ENCODE measurements around the gene SRPX. TPM values are rescaled to one million over a fixed set of nuclear protein-coding genes. Genes with fewer than 3 reads are reported as not detected.

The SRPX gene
- total RNA-seq, 1 experiment from 2014 or later, result 0.23 TPM

- ChIA-PET POLR2A (no interaction called here), CTCF (no interaction called here)
- DNase-seq (ENCODE audit: low read depth, low spot score), result no peak
- in situ Hi-C loops (cut with HindIII; ENCODE audit: low pct_unique_long_range_greater_than_20kb, low sequenced_read_pairs) (no loop called here), intact Hi-C loops (cut with micrococcal nuclease; ENCODE audit: unreplicated experiment) (no loop called here)
- ATAC-seq, result no peak
- TF ChIP-seq SIN3A (IDR thresholded peaks at IDR 0.05; ENCODE audit: borderline replicate concordance, insufficient read depth, low read depth, low read length), result no peak
- no peak for TF ChIP-seq CTCF (IDR thresholded peaks at IDR 0.05)
- TF ChIP-seq TCF7L2 (IDR thresholded peaks at IDR 0.05; ENCODE audit: low read depth, low read length), result no peak
- TF ChIP-seq POLR2AphosphoS5 (IDR thresholded peaks at IDR 0.05; ENCODE audit: low read depth, low read length), result no peak
- TF ChIP-seq REST (IDR thresholded peaks at IDR 0.05; ENCODE audit: insufficient read depth in 1 of 2, low read depth in 2 of 2, low read length in 1 of 2), result no peak
- H3K4me3 ChIP-seq (ENCODE audit: low read depth in 2 of 2, low read length in 2 of 2), result no peak overlapping the region
- H3K27me3 ChIP-seq (ENCODE audit: control insufficient read depth, insufficient read depth, low read length), result no peaks in the 10 kb centered on the region
- H3K27ac ChIP-seq (ENCODE audit: low read length), result no peak overlapping the region
- no peaks in the 10 kb centered on the region for H3K4me1 ChIP-seq (ENCODE audit: control insufficient read depth, insufficient read depth, low read length)
- BruUV-seq (replicated peaks), result no TSS peak
- H3K9me3 ChIP-seq (ENCODE audit: control insufficient read depth, insufficient read depth, low read depth, low read length), result no peaks in the 10 kb centered on the region
- H3K36me3 ChIP-seq (ENCODE audit: control insufficient read depth, insufficient read depth, low read length), result no peaks in the 10 kb centered on the region
These were observed 109.5 kb downstream of the SRPX start for GRCh38 chrX:38111196-38111595.

- H3K27ac ChIP-seq (ENCODE audit: low read length), result no peak overlapping the region
- TF ChIP-seq SIN3A (IDR thresholded peaks at IDR 0.05; ENCODE audit: borderline replicate concordance, insufficient read depth, low read depth, low read length), result no peak
- no peak for TF ChIP-seq CTCF (IDR thresholded peaks at IDR 0.05)
- no peak for TF ChIP-seq POLR2AphosphoS5 (IDR thresholded peaks at IDR 0.05; ENCODE audit: low read depth, low read length)
- no peak for TF ChIP-seq TCF7L2 (IDR thresholded peaks at IDR 0.05; ENCODE audit: low read depth, low read length)
- TF ChIP-seq REST (IDR thresholded peaks at IDR 0.05; ENCODE audit: insufficient read depth in 1 of 2, low read depth in 2 of 2, low read length in 1 of 2), result no peak
- in situ Hi-C loops (cut with HindIII; ENCODE audit: low pct_unique_long_range_greater_than_20kb, low sequenced_read_pairs), result no loop called here
- DNase-seq (ENCODE audit: low read depth, low spot score) (no peak), ATAC-seq (no peak)
- CTCF ChIA-PET, result no interaction called here
- no peaks in the 10 kb centered on the region for H3K36me3 ChIP-seq (ENCODE audit: control insufficient read depth, insufficient read depth, low read length)
- no peaks in the 10 kb centered on the region for H3K4me1 ChIP-seq (ENCODE audit: control insufficient read depth, insufficient read depth, low read length)
- H3K9me3 ChIP-seq (ENCODE audit: control insufficient read depth, insufficient read depth, low read depth, low read length), result no peaks in the 10 kb centered on the region
- intact Hi-C loops (cut with micrococcal nuclease; ENCODE audit: unreplicated experiment), result no loop called here
- H3K4me3 ChIP-seq (ENCODE audit: low read depth in 2 of 2, low read length in 2 of 2), result no peak overlapping the region
- BruUV-seq (replicated peaks), result no TSS peak
- no peaks in the 10 kb centered on the region for H3K27me3 ChIP-seq (ENCODE audit: control insufficient read depth, insufficient read depth, low read length)
- POLR2A ChIA-PET, result no interaction called here
These were observed 110.4 kb downstream of the SRPX start for GRCh38 chrX:38110231-38110630.
